Transverse colon (tissue), 4 donors: ENCODE data around the gene CHD2. TPM values are rescaled to one million over a fixed set of nuclear protein-coding genes. Genes with fewer than 3 reads are reported as not detected.

Experiments
- DNase-seq: peaks from one replicate; pipeline ENCODE4 v3.0.0-alpha.2; 2019
- H3K27ac ChIP-seq, 4 donors: fragments of 200-600 bp; sonication (generic); 2 replicates each; pipeline ENCODE4 v1.5.1; 2016 to 2018; ENCODE audit warnings: inconsistent platforms in 4 of 4
- H3K27me3 ChIP-seq: fragments of 200-600 bp; sonication (generic); 2 replicates; pipeline ENCODE4 v1.5.1; 2017; ENCODE audit warnings: inconsistent platforms
- H3K36me3 ChIP-seq, 4 donors: fragments of 200-600 bp; sonication (generic); 2 replicates each; pipeline ENCODE4 v1.5.1; 2017 to 2019; ENCODE audit warnings: inconsistent platforms in 4 of 4
- H3K4me1 ChIP-seq, 4 donors: fragments of 200-600 bp; sonication (generic); 2 replicates each; pipeline ENCODE4 v1.5.1; 2017 to 2020; ENCODE audit warnings: inconsistent platforms in 4 of 4
- H3K4me3 ChIP-seq, 4 donors: fragments of 200-600 bp; sonication (generic); 1 replicate in 1 of 4; 2 replicates in 3 of 4; pipeline versions ENCODE4 v1.5.1 to v1.6.1; 2017 to 2019; ENCODE audit warnings: inconsistent platforms in 4 of 4
- H3K9me3 ChIP-seq, 2 donors: fragments of 200-600 bp; sonication (generic); 2 replicates each; pipeline ENCODE4 v1.5.1; 2017 to 2019; ENCODE audit warnings: inconsistent platforms in 2 of 2
- EP300 ChIP-seq: sonication (generic); formaldehyde crosslinking; IDR thresholded peaks from one replicate; pipeline ENCODE4 v1.6.1; 2017; ENCODE audit warnings: antibody characterized with exemption, low read depth
- POLR2A ChIP-seq: fragments of 450-650 bp; IDR thresholded peaks from one replicate; pipeline ENCODE4 v1.6.1; 2016; ENCODE audit warnings: antibody characterized with exemption, mild to moderate bottlenecking, moderate library complexity
- POLR2AphosphoS5 ChIP-seq, 3 donors: sonication (generic); formaldehyde crosslinking; IDR thresholded peaks; one replicate each; pipeline ENCODE4 v1.6.1; 2016; ENCODE audit warnings: antibody characterized with exemption in 3 of 3
- WGBS, 2 donors: methylation state at CpG; one replicate each; pipeline ENCODE4 v1.1.5; 2018; ENCODE audit warnings: low coverage in 1 of 2; 5-methylcytosine and 5-hydroxymethylcytosine counted together
- in situ Hi-C, 4 donors: fragments of 200-750 bp; cut with MboI; loops; one replicate each; pipeline versions ENCODE4 v1.15.0 to v1.15.1; 2017; ENCODE audit warnings: low sequenced_read_pairs in 3 of 4, low pct_ligation_motif_present in 1 of 4, low pct_unique_long_range_greater_than_20kb in 1 of 4
- intact Hi-C: fragments of 100-400 bp; cut with DNase I; formaldehyde crosslinking; loops from one replicate; pipeline ENCODE4 v1.15.1; 2023; ENCODE audit warnings: low total_unique reads
- total RNA-seq, 4 donors: library from RNA; depleted of rRNA; stranded (reverse); fragments of >200 nt; gene quantifications; one replicate each; pipeline ENCODE4 v1.1.0, GENCODE V29; 2016
- TF ChIP-seq, protein P1 (sequence below), 5 experiments: fragments of 200-600 bp in 3 of 5; fragments of 450-650 bp in 2 of 5; sonication (generic) in 3 of 5; IDR thresholded peaks; 1 replicate in 2 of 5; 2 replicates in 3 of 5; pipeline ENCODE4 v1.5.1; 2016 to 2017; ENCODE audit warnings: antibody characterized with exemption in 5 of 5, inconsistent platforms in 3 of 5, mild to moderate bottlenecking in 2 of 5, moderate library complexity in 1 of 5

CHD2 gene
- total RNA-seq, 4 donors from 2014 or later: 90.5 to 190 (median 138) TPM

- WGBS, 2 donors: 44 to 51% methylated on average over 2 to 3 of the region's 3 CpGs
- in situ Hi-C loops: loop anchor here in 1 of 4 donors (25.0 kb wide), 1 partner anchor 143 kb away; no protein-coding TSS in a partner anchor
- intact Hi-C loops: no loop called here
- Histone ChIP-seq H3K36me3 (peaks cover 0 to 67% (median 24%) of the 10 kb centered on the region in 4 donors), H3K27me3 (no peaks in the 10 kb centered on the region), H3K9me3 (no peaks in the 10 kb centered on the region), H3K4me3 (no peak overlapping the region), H3K4me1 (peaks cover 10 to 54% (median 37%) of the 10 kb centered on the region in 4 donors), H3K27ac (peak overlapping the region in 3 of 4 donors; percentile 10 to 17 (median 16))
- DNase-seq: no peak
- TF ChIP-seq POLR2AphosphoS5 (IDR thresholded peaks at IDR 0.05) (no peak), POLR2A (no peak), EP300 (no peak)
- TF ChIP-seq, protein P1, sequence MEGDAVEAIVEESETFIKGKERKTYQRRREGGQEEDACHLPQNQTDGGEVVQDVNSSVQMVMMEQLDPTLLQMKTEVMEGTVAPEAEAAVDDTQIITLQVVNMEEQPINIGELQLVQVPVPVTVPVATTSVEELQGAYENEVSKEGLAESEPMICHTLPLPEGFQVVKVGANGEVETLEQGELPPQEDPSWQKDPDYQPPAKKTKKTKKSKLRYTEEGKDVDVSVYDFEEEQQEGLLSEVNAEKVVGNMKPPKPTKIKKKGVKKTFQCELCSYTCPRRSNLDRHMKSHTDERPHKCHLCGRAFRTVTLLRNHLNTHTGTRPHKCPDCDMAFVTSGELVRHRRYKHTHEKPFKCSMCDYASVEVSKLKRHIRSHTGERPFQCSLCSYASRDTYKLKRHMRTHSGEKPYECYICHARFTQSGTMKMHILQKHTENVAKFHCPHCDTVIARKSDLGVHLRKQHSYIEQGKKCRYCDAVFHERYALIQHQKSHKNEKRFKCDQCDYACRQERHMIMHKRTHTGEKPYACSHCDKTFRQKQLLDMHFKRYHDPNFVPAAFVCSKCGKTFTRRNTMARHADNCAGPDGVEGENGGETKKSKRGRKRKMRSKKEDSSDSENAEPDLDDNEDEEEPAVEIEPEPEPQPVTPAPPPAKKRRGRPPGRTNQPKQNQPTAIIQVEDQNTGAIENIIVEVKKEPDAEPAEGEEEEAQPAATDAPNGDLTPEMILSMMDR (IDR thresholded peaks at IDR 0.05): no peak
Measured at GRCh38 chr15:92930054-92930621, 30.0 kb downstream of the CHD2 start.

DNA sequence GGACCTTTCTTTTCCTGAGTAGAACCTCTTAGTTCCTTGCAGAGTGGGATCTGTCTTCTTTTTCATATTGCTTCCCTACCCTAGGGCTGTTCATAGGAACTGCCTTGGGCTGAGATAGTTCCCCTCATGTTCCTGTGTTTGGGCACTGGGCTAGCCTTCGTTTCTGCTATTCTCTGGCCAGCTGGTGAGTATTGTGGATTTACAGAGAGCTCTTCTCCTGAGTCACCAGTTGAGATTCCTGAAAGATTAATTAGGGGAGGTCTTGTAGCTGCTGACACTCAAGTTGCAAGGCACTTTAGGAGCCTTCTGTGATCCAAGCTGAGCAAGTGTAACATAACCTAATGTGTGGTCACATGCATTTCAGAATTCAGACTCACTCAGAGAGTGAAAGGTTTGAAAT lies 30.7 kb downstream of the CHD2 start:
- intact Hi-C loops (no loop called here), in situ Hi-C loops (loop anchor here in 1 of 4 donors (25.0 kb wide), 1 partner anchor 143 kb away; no protein-coding TSS in a partner anchor)
- H3K9me3 ChIP-seq: no peaks in the 10 kb centered on the region
- peaks cover 0 to 72% (median 24%) of the 10 kb centered on the region in 4 donors for H3K36me3 ChIP-seq
- H3K4me3 ChIP-seq: no peak overlapping the region
- no peak for DNase-seq
- WGBS, 2 donors: 40 to 57% methylated on average over 1 of the region's 1 CpG
- no peaks in the 10 kb centered on the region for H3K27me3 ChIP-seq
- peaks cover 9 to 54% (median 38%) of the 10 kb centered on the region in 4 donors for H3K4me1 ChIP-seq
- TF ChIP-seq POLR2A (no peak), EP300 (no peak), POLR2AphosphoS5 (IDR thresholded peaks at IDR 0.05) (no peak)
- TF ChIP-seq, protein P1 (IDR thresholded peaks at IDR 0.05): no peak
- peak overlapping the region in 3 of 4 donors; percentile 10 to 17 (median 16) for H3K27ac ChIP-seq

DNA sequence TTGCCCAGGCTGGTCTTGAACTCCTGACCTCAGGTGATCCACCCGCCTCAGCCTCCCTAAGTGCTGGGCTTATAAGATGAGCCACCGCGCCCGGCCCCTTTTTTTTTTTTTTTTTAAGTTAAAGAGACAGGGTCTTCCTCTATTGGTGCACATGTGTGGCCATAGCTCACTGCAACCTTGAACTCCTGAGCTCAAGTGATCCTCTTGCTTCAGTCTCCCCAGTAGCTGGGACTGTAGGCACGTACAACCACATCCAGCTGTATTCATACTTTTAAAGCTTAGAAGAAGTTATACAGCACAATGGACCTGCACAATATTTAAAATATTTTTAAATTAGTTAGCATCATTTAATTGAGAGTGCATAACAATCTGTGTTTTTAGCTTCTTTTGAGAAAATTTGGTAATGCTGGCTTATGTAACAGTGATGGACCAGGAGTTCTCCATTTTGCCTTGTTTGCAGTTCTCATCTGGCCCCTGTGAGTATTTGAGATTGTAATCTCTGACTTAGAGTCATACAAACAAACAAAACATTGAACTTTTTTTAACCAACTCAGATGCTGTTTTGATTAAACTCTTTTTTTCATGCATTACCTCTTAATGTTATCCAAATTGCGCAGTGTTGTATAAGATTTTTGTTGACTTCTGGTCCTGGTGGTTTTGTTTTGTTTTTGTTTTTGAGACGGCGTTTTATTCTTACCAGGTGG lies 33.0 kb downstream of the CHD2 start:
- no peaks in the 10 kb centered on the region for H3K27me3 ChIP-seq
- in situ Hi-C loops: loop anchor here in 1 of 4 donors (25.0 kb wide), 1 partner anchor 146 kb away; no protein-coding TSS in a partner anchor
- intact Hi-C loops: no loop called here
- H3K4me3 ChIP-seq: no peak overlapping the region
- peak overlapping the region in 3 of 4 donors; percentile 45 to 58 (median 48) for H3K27ac ChIP-seq
- peaks cover 0 to 77% (median 21%) of the 10 kb centered on the region in 4 donors for H3K36me3 ChIP-seq
- TF ChIP-seq, protein P1 (IDR thresholded peaks at IDR 0.05): no peak
- TF ChIP-seq POLR2AphosphoS5 (IDR thresholded peaks at IDR 0.05) (no peak), POLR2A (no peak), EP300 (no peak)
- DNase-seq: no peak
- no peaks in the 10 kb centered on the region for H3K9me3 ChIP-seq
- 62 to 92% methylated on average over 4 to 8 of the region's 8 CpGs for WGBS, 2 donors
- peaks cover 5 to 61% (median 51%) of the 10 kb centered on the region in 4 donors for H3K4me1 ChIP-seq

DNA sequence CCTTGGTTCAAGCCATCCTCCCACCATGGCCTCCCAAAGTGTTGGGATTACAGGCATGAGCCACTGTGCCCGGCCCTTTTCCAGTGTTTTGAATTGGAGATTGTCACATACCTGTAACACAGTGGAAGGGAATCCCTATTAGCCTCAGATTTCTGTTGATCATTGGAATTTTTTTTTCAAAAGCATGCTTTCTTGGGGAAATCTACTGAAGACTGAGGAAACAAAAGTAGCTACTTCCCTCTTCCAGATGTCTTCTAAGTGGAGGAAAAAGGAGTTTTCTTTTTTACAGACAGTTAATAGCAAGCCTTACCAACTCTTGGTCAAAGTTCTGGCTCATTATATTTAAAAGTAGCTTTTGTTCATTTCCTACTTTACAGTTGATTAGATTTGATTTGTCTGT lies 33.7 kb downstream of the CHD2 start:
- Histone ChIP-seq H3K9me3 (no peaks in the 10 kb centered on the region), H3K27me3 (no peaks in the 10 kb centered on the region), H3K4me3 (no peak overlapping the region), H3K4me1 (peaks cover 5 to 66% (median 53%) of the 10 kb centered on the region in 4 donors), H3K36me3 (peaks cover 0 to 76% (median 21%) of the 10 kb centered on the region in 4 donors), H3K27ac (peak overlapping the region; percentile 45 to 58 (median 52))
- TF ChIP-seq, protein P1 (IDR thresholded peaks at IDR 0.05): no peak
- TF ChIP-seq EP300 (no peak), POLR2AphosphoS5 (IDR thresholded peaks at IDR 0.05) (no peak), POLR2A (no peak)
- 95 to 100% methylated on average over 1 of the region's 1 CpG for WGBS, 2 donors
- in situ Hi-C loops: loop anchor here in 1 of 4 donors (25.0 kb wide), 1 partner anchor 147 kb away; no protein-coding TSS in a partner anchor
- intact Hi-C loops: no loop called here
- no peak for DNase-seq
